ENCODE measurements around the gene OR2B2.
"Not testable (repeated sequence)": the region's sequence is repeated elsewhere in the genome, so short reads cannot be mapped to it uniquely, and the experiment has no call there.

Gene OR2B2

DNA sequence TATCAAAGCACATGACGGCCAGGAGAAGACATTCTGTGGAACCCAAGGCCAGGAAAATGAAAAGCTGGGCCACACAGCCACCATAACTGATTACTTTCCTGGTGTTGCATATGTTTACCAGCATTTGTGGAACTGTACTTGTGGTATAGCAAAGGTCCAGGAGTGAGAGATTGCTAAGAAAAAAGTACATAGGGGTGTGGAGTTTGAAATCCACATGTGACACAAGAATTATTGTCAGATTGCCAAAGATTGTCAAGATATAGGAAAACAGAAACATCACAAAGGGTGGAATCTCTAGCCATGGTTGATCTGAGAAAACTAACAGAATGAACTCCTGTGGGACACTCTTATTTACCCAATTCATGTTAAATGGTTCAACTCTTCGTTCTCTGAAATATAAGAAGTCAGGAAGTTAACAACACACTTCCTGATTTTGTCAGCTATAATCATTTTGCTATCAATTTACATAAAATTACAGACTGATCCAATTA lies at the start of gene OR2B2:
Gene OR2B2 (minus strand): TSS at position 441 of the 491 bp plus-strand sequence. CDS start 77 bp downstream, at position 364.
- no peak for DNase-seq

DNA sequence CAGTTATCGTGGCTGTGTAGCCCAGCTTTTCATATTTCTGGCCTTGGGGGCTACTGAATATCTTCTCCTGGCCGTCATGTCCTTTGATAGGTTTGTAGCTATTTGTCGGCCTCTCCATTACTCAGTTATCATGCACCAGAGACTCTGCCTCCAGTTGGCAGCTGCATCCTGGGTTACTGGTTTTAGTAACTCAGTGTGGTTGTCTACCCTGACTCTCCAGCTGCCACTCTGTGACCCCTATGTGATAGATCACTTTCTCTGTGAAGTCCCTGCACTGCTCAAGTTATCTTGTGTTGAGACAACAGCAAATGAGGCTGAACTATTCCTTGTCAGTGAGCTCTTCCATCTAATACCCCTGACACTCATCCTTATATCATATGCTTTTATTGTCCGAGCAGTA lies 45.3 kb upstream of the OR2B2 start:
- DNase-seq: no peak

DNA sequence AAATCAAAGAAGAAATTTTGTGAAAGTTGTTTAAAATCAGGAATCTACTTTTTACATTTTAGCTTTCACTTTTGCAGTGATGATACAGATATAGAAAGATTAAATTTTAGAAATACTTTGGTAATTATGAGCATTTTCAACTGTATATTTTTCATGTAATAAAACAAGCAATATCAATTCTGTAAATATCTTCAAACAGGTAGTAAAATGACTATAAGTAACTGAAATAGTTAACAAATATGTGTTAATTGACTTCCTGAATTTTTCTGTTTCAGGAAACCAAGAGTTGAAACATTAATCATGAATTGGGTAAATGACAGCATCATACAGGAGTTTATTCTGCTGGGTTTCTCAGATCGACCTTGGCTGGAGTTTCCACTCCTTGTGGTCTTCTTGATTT lies 44.7 kb upstream of the OR2B2 start, which contains the start of gene OR2B6:
Gene OR2B6 (plus strand): TSS at position 301 of the 400 bp plus-strand sequence. CDS start 0 bp downstream, at position 301.
- no peak for DNase-seq

DNA sequence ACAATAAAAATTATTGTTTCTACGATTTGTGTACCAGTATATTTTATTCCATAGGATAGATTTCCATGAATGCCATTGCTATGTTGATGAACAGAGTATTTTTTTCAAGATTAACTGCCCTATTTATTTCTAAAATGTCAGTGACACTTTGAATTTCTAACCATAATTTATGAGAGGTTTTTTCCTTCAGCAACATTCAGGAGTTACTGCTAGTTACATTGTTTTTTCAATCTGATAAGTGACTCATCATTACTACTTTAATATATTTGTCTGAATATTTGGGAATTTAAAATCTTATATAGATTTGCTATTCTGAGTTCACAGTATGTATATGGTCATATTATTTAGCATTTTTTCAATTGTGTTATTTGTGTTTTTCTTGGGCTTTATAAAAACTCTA lies 38.8 kb upstream of the OR2B2 start:
- no peak for DNase-seq

DNA sequence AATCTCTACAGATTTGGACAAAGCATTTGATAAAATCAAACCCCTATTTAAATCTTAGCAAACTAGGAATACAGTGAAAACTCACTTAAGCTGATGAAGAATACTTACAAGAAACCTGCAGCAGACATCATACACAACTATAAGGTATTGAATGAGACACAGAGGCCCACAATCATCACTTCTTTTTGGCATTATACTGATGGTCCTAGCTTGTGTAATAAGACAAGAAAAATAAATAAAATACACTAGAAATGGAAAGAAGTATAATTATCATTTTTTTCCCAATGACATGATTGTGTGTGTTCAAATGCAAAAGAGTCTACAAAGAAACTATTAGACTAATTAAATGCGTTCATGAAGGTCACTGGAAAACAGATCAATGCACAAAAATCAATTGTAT lies 36.0 kb upstream of the OR2B2 start:
- no peak for DNase-seq

DNA sequence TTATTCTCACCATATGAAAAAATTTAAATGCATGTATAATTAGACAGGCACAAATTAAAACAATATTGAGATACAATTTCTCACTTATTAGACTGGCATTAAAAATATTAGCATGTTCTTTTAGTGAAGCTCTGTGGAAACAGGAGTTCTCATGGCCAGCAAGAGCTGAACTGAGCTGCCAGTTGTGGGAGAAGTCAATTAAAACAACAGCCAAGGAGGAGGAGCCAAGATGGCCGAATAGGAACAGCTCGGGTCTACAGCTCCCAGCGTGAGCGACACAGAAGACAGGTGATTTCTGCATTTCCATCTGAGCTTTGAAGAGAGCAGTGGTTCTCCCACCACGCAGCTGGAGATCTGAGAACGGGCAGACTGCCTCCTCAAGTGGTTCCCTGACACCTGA lies 30.9 kb upstream of the OR2B2 start:
- DNase-seq: not testable (repeated sequence)

DNA sequence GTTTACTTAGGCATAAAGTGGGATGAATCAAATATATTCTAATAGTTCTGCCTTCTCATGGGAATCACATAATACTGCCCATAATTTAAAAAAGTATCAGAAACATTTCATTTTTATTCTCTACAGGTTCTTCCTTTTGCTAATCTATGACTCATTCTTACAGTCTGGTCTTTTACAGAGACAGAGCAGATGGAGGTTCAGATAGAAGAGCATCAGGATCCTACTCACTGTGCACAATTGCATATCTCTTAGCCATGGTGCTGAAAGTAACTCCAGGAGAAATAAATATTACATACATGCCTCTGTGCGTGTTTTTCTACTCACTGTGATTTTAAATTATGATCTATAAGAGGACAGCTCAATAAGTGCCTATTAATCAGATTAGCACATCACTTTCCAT lies 28.6 kb upstream of the OR2B2 start:
- no peak for DNase-seq

DNA sequence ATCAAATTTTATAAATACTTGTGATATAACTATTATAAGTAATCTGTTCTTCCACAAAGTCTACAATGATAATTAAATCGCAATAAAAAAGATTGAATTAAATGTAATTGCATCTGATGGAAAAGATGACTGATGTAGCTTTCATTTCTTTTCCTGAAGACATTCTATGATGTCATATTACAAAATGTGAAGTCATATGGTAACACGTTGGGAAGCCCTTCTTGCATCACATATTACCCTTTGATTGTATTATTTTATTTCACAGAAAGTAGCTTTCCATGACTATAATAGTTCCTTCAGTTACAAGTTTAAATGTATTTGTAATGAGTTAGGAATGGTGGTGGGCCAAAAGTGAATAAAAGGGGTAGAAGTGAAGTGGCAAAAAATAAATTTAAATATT lies 19.0 kb upstream of the OR2B2 start:
- no peak for DNase-seq

DNA sequence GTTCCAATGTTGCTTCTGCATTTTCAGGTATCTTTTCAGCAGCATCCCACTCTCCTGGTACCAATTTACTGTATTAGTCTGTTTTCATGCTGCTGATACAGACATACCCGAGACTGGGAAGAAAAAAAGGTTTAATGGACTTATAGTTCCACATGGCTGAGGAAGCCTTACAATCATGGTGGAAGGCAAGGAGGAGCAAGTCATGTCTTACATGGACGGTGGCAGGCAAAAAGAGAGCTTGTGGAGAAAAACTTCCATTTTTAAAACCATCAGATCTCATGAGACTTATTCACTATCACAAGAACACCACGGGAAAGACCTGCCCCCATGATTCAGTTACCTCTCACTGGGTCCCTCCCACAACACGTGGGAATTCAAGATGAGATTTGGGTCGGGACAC lies 17.7 kb upstream of the OR2B2 start:
- DNase-seq: not testable (repeated sequence)

DNA sequence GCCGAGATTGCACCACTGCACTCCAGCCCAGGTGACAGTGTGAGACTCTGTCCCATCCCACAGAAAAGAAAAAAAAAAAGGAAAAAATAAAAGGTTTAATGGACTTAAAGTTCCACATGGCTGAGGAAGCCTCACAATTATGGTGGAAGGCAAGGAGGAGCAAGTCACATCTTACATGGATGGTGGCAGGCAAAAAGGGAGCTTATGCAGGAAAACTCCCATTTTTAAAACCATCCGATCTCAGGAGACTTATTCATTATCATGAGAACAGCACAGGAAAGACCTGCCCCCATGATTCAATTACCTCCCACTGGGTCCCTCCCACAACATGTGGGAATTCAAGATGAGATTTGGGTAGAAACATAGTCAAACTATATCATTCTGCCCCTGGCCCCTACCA lies 15.8 kb upstream of the OR2B2 start:
- DNase-seq: not testable (repeated sequence)

DNA sequence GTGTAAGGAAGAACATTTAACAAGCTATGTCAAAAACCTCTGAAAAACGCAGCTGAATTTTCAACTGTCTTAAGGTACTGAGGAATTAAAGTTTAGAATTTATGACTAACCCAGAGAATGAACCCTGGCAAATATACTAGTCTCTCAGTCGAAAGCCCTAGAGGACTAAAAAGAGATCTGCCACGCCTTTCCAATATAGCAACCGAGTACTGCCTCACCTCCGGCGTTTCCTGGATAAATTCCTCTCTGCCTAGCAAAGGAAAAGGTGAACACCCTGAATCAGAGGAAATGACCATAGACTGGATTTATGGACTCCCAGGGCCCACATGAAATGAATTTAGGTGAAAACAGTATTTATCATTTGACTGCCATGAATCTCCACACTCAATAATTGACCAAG lies 12.0 kb upstream of the OR2B2 start:
- no peak for DNase-seq

DNA sequence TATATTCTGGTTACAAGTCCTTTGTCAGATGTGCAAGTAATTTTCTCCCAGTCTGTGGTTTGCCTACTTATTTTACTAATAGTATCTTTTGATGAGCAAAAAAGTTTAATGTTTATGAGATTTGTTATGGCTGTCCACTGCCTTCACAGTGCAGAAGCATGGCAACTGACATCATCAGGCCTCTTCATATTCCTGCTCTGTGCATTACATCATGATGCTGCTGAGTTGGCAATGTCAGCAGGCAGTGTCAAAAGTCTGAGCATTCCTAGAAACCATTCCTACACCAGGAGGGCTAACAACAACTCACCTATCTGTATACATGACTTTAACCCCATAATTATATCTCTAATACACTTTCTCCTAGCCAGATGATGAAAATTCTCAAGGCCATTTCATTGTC lies 10.8 kb upstream of the OR2B2 start:
- DNase-seq: no peak

DNA sequence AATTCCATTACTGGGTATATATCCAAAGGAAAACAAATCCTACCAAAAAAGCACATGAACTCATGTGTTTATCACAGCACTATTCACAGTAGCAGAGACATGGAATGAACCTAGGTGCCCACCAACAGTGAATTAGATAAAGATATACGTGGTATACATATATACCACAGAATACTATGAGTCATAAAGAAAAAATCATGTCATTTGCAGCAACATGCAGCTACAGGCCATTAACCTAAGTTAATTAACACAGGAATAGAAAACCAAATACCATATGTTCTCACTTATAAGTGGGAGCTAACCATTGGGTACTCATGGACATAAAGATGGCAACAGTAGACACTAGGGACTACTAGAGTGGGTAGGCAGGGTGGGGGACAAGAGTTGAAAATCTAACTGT lies 4.2 kb downstream of the OR2B2 start:
- DNase-seq: no peak

DNA sequence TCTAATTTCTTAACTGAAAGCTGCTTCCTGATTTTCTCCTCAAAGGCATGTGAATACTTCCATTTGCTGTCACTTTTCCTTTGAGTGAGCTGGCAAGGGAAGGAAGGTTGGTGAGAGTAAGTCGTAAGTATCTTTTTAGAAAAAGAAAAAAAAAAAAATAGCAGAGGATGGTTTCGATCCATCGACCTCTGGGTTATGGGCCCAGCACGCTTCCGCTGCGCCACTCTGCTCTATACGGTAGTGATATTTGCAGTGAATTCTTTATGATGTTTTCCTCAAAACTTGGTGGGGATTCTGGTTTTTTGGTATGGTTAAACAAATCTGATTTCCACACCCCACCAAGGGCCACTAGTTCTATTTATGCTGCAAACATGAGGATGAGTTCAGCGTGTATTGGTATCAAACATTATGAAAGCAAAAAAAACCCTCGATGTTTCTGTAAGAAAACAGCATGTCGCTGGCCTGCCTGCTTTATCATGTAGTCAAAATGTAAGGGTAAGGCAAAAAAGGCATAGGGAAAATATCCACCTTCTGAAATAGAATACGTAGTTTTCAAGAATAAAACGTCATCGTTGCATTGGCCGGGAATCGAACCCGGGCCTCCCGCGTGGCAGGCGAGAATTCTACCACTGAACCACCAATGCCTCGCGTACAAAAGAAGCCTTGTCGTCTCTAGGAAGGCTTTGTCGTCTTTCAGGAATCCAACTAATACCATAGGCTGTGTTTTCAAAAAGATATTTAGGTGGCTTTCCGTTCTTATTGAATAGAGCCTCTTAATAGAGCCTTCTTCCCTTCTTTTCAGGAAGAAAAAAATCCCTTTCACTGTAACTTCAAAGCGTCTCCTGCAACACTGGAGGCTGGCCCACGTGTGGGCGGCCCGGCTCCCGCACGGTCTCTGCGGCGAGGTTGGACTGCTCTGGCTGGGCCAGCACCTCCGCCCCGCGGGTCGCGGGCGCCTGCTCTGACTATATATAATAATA lies 9.6 kb downstream of the OR2B2 start:
- DNase-seq: peak; percentile 78

DNA sequence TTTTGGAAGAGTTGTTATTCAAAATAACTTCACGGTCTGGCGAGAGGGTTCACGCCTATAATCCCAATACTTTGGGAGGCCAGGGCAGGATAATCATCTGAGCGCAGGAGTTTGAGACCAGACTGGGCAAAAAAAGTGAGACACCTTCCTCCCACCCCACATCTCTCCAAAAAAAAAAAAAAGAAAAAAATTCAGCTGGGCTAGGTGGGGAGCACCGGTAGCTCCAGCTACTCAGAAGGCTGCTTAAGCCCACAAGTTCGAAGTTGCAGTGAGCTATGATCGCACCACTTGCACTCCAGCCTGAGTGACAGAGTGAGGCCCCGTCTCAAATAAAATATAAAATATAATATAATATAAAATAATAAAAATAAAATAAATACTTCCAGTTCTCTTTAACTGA lies 10.4 kb downstream of the OR2B2 start:
- DNase-seq: no peak

DNA sequence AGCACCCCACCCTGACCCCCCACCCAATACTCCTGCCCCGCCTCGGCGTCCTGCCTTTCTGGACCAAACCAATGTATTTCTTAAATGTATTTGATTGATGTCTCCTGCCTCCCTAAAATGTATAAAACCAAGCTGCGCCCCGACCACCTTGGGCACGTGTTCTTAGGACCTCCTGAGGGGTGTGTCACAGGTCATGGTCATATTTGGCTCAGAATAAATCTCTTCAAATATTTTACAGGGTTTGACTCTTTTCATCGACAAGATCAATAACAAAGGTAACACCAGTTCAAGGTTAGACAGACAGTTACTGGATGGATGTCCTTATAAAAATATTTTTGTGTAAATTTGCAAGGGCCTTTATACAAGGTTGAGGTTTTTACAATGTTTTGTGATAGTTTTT lies 12.0 kb downstream of the OR2B2 start:
- DNase-seq: not testable (repeated sequence)

DNA sequence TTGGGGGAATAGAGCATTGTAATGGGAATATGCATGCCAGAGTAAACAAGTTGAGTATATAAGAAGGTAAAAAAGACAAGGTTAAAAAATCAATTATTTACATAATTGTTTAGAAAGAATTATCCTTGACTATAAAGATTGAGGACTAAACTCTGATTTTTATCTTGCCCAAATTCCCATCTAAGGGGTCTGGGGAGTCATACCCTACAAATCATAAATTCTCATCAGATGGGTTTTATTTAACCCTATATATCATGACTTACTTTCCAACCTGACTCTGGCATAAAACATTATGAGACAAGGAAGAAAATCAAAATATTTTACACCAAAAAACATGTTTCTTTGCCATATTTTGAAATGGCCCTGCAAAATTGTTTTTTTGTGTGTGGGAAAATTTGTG lies 12.7 kb downstream of the OR2B2 start:
- DNase-seq: no peak

DNA sequence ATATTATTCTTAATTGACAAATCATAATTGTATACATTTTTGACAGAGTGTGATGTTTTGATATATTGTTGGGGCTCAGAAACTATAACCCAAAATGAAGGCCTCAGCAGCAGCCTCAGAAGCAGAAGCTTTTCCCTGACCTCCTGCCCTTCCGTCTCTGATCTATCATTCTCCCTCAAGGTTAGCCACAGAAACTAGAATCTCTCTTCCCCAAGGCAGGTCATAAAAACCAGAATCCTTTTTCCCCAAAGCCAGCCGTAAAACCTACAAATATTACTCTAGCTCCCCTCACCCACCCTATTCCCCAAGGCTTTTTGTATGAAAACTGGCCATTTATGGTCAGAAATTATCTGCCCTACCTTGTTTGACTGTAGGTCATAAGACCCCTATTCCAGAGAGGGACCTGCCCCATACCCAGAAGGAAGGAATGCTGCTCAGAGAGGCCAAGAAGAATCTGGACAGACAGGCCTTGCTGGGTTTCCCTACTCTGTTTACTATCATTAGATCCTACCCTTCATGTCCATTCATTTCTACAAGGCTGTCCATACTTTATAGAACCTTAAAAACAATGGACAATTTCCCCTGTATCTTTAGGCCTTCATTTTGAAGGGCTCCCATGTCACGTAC lies 14.5 kb downstream of the OR2B2 start:
- no peak for DNase-seq

DNA sequence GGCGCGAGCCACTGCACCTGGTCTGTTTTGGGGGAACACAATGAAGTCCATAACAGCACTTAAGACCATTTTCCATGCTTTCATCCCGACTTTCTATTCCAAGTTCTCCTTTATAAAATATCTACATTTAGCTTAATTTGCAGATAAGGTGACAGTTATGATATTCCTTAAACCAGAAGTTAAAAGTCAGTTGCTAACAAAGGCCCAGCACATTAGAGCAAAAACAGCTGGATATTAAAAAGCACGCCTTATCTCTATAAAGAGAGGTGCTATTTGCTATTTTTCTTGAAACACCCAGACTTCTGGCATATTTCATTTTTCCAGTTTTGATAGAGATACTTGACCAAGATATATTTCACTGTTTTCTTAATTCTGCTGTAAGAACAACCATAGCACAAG lies 15.8 kb downstream of the OR2B2 start:
- no peak for DNase-seq

DNA sequence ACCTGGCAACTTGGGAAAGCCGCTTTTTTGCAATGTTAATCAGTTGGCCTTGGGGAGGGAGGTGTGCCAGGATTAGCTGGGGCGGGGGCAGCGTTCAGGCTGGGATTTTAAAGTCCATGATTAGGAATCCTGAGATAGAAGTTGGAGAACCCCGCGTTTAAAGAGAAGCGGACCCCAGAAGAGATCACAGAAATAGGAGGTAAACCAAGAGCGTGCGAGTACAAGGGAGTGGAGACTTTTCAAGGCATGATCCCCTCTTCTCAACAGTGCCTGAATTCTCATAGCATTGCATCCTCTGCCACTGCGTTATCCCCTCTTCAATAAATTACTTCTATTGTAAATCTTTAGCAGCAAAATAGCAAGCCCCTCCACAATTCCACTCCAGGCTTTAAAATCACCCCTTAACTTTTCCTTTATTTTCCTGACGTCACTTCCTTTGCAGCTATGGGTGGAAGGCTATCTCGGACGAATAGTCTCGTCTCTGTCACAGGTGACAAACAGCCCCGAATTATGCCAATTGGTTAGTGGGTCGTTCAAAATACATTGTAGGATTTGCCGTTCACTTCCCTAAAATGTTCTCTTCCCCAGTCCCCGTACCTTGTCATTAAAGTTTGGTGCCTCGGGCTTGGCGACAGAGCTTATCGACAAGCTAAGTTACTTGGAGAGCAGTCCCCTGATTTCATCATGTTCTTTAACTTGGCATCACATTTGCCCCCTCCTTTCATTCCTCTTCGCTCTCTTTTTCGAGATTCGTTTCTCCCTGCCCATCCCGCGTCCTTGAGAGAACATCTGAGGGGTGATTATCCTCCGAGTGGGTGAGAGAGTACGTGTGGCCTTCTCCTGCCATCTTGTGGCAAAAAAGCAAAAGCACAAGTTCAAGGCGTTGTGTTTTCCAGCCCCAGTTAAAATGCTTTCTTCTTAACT lies 17.1 kb downstream of the OR2B2 start:
- peak; percentile 75 for DNase-seq

DNA sequence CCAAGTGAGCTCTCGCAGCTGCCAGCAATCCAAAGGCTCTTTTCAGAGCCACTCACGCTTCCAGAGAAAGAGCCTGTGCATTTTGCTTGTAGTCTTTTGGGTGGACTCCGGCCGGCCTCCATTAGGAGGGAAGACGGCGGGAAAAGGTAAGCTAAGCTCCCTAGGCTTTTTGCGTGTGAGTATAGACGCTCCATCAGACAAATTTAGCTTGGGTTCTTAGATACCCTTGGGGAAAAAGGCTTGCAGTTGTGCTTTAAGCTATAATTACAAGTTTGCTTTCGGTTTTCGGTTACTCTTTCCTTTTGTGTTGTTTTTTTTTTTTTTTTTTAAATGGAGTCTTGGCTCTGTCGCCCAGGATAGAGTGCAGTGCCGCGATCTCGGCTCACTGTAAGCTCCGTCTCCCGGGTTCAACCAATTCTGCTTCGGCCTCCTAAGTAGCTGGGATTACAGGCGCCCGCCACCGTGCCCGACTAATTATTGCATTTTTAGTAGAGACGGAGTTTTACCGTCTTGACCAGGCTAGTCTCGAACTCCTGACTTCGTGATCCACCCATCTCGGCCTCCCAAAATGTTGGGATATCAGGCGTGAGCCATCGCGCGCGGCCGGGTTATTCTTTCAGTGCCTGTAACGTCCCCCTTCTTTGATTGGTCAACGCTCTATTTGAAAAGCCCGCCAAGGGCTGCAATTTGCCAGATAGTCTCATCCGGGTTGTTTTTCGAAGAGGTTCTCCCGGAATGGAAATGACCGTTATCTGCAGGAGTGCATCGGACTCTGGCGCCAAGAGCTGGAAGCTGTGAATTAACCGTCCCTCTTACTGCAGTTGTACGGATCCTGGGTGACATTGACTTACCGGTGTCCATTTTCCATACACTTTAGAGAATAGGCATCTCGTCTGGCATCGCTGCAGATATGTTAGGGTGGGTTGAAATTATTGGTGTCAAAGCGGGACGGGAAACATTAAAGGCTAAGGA lies 18.1 kb downstream of the OR2B2 start:
- peak; percentile 90 for DNase-seq
